Endometrial microvascular endothelial cells (primary cell): ENCODE data around the gene FKBP15. TPM values are rescaled to one million over a fixed set of nuclear protein-coding genes. Genes with fewer than 3 reads are reported as not detected.
"Not testable (repeated sequence)": the region's sequence is repeated elsewhere in the genome, so short reads cannot be mapped to it uniquely, and the experiment has no call there.

Source experiments
- in situ Hi-C: cut with HindIII; loops from 2 replicates; pipeline ENCODE4 v1.10.0; 2017; ENCODE audit warnings: low sequenced_read_pairs, low pct_unique_long_range_greater_than_20kb; ENCODE audit errors: inconsistent ontology term
- total RNA-seq: library from RNA; depleted of rRNA; stranded (reverse); fragments of >200 nt; gene quantifications from one replicate; pipeline ENCODE4 v1.2.3, GENCODE V29; 2015; ENCODE audit errors: inconsistent ontology term

The FKBP15 gene
- total RNA-seq, 1 donor from 2014 or later, result 21.1 TPM

GRCh38 chr9:113153599-113153998 is 67.5 kb downstream of the FKBP15 start:
- in situ Hi-C loops, result no loop called here

GRCh38 chr9:113152699-113153098 is 68.4 kb downstream of the FKBP15 start:
- in situ Hi-C loops, result no loop called here

GRCh38 chr9:113151696-113152630 is 69.1 kb downstream of the FKBP15 start:
- in situ Hi-C loops, result no loop called here

GRCh38 chr9:113150670-113151611 is 70.1 kb downstream of the FKBP15 start, which contains the start of gene SLC31A2:
SLC31A2 (plus strand) TSS chr9:113151007; CDS start chr9:113151075, 68 bp downstream.
- in situ Hi-C loops, result no loop called here

- in situ Hi-C loops, result not testable (repeated sequence)
These were observed 71.5 kb downstream of the FKBP15 start for GRCh38 chr9:113149561-113149960.

GRCh38 chr9:113148781-113149510 is 72.1 kb downstream of the FKBP15 start:
- in situ Hi-C loops, result no loop called here

- in situ Hi-C loops, result no loop called here
These were observed 72.7 kb downstream of the FKBP15 start for GRCh38 chr9:113148372-113148705.

GRCh38 chr9:113143432-113144227 is 77.4 kb downstream of the FKBP15 start:
- in situ Hi-C loops, result no loop called here

- in situ Hi-C loops, result not testable (repeated sequence)
These were observed 80.2 kb downstream of the FKBP15 start for GRCh38 chr9:113140896-113141295.

- in situ Hi-C loops, result no loop called here
These were observed 81.1 kb downstream of the FKBP15 start for GRCh38 chr9:113139953-113140352.

GRCh38 chr9:113139225-113139829 is 81.8 kb downstream of the FKBP15 start:
- in situ Hi-C loops, result no loop called here

- in situ Hi-C loops, result no loop called here
These were observed 82.3 kb downstream of the FKBP15 start for GRCh38 chr9:113138760-113139159.

GRCh38 chr9:113137196-113138168 is 83.6 kb downstream of the FKBP15 start:
- in situ Hi-C loops, result no loop called here

GRCh38 chr9:113131689-113132151 is 89.4 kb downstream of the FKBP15 start:
- in situ Hi-C loops, result no loop called here

- in situ Hi-C loops, result no loop called here
These were observed 91.2 kb downstream of the FKBP15 start for GRCh38 chr9:113129884-113130283.

GRCh38 chr9:113129466-113129865 is 91.6 kb downstream of the FKBP15 start:
- in situ Hi-C loops, result no loop called here
